Occipital lobe (tissue), 2 donors: ENCODE data around the gene MKLN1. TPM values are rescaled to one million over a fixed set of nuclear protein-coding genes. Genes with fewer than 3 reads are reported as not detected.
"Not testable (repeated sequence)": the region's sequence is repeated elsewhere in the genome, so short reads cannot be mapped to it uniquely, and the experiment has no call there.

Experiments used
- DNase-seq: peaks from one replicate; lab custom pipeline; 2025; lab: John Stamatoyannopoulos, UW
- total RNA-seq: library from RNA; depleted of rRNA; stranded (reverse); fragments of >200 nt; gene quantifications from one replicate; pipeline ENCODE4 v1.2.3, GENCODE V29; 2014

Gene MKLN1
- total RNA-seq, 1 donor from 2014 or later = 64.7 TPM

GRCh38 chr7:131400681-131401176 lies 73.1 kb downstream of the MKLN1 start:
- DNase-seq = no peak

- DNase-seq = no peak
Measured at GRCh38 chr7:131401194-131401593, 73.5 kb downstream of the MKLN1 start.

DNA sequence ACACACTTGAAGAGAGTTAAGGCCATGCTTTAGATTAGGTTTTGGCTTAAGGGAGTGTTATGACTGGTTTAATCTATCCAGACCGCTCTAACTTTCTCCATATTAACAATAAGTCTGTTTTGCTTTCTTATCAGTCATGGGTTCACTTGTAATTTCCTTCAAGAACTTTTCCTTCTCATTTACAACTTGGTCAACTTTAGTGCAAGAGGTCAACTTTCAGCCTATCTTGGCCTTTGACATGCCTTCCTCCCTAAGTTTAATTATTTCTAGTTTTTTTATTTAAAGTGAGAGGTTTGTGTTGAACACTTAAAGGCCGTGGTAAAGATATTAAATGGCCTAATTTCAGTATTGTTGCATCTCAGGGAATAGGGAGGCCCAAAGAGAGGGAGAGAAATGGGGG lies 75.6 kb downstream of the MKLN1 start:
- no peak for DNase-seq

DNA sequence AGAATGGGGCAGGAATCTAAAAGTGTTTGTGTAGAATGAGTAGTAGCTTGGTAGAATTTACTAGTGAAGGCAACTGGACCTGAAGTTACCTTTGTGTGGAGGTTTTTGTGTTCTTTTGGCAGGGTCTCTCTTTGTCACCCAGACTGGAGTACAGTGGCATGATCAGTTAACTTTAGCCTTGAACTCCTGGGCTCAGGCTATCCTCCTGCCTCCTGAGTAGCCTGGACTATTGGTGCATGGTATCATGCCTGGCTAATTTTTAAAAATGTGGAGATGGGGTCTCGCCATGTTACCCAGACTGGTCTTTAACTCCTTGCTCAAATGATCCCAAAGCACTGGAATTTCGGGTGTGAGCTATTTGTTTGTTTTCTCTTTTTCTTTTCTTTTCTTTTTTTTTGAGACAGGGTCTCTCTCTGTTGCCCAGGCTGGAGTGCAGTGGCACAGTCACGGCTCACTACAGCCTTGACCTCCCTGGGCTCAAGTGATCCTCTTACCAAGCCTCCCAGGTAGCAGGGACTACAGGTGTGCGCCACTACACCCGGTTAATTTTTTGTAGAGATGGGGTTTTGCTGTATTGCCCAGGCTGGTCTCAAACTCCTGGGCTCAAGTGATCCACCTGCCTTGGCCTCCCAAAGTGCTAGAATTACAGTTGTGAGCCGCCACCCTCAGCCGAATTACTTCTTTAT lies 76.7 kb downstream of the MKLN1 start:
- no peak for DNase-seq

- no peak for DNase-seq
Measured at GRCh38 chr7:131409129-131409766, 81.6 kb downstream of the MKLN1 start.

DNA sequence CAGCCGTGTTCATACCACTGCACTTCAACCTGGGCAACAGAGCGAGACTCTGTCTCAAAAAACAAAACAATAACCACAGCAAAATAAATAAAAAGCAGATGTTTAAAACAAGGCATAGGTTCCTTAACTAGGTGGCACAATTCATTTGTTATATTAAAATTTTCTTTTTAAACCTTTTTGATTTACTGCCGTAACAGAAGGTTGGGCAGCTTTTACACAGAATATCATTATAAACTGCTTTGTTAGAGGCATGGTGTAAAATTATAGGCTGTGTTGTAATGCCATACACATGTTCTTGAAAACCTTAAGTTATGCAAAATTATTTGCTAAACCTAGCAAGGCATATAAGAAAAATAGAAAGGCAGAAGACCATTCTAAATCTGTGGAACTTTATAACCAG lies 84.4 kb downstream of the MKLN1 start:
- DNase-seq = no peak

GRCh38 chr7:131413711-131414110 lies 86.0 kb downstream of the MKLN1 start:
- DNase-seq = no peak

GRCh38 chr7:131424219-131424822 lies 96.6 kb downstream of the MKLN1 start:
- no peak for DNase-seq

DNA sequence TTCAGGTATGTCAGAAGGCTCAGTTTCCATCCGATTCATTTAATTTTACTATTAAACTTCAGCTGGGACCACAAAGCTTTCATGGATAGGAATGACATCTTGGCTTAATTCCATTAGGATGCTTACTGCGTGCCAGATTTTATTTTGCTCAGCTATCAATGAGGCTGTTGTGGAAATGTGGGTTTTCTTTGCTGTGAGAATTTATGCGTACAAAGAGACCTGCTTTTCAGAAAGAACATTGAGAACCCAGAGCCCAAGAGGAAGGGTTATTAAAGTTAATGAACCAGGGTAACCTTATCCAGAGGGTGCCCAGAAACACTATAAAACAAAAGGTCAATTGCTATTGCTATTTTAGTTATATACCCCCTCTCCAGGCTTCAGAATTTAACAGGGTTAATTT lies 98.3 kb downstream of the MKLN1 start:
- DNase-seq = no peak

DNA sequence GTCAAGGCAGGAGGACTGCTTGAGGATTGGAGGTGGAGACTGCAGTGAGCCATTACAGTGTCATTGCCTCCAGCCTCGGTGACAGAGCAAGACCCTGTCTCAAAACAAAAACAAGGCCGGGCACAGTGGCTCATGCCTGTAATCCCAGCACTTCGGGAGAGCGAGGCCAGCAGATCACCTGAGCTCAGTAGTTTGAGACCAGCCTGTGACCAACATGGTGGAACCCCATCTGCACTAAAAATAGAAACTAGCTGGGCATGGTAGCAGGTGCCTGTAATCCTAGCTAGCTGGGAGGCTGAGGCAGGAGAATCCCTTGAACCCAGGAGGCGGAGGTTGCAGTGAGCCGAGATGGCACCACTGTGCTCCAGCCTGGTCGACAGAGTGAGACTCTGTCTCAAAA lies 103.2 kb downstream of the MKLN1 start:
- not testable (repeated sequence) for DNase-seq

DNA sequence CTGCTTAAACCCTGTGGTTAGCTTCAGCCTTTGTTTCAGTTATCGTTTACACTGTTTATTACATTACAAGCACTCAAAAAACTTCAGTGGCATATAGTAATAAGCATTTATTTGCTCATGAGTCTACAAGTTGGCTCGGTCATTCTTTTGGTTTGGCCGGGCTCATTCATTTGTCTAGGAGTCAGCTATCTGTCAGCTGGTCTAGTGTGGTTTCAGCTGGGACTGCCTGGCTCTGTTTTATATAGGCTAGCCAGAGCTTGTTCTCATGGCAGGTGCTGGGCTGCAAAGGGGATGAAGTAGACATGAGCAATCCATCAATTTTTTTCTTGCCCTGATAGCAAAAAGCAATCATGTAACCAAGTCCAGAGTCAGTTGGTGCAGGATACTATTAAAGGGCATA lies 103.6 kb downstream of the MKLN1 start:
- peak; percentile 44 for DNase-seq

DNA sequence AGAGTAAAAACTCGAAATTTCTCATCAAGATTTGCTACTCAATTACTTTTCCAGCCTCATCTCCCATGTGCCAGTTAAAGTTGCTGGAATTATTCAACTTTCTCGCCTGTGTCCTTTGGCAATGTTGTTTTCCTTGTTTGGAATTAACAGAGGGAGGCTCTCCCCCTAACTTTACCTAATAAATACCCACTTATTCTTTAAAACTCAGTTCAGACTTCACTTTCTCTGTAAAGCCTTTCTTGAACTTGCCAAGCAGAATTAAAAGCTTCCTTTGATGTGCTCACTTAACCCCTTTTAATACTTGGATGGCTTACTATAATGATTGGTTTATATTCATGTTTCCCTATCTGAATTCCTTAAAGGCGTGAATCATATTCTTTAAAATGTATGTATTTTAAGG lies 104.1 kb downstream of the MKLN1 start:
- no peak for DNase-seq

GRCh38 chr7:131436384-131436783 lies 108.7 kb downstream of the MKLN1 start:
- no peak for DNase-seq

DNA sequence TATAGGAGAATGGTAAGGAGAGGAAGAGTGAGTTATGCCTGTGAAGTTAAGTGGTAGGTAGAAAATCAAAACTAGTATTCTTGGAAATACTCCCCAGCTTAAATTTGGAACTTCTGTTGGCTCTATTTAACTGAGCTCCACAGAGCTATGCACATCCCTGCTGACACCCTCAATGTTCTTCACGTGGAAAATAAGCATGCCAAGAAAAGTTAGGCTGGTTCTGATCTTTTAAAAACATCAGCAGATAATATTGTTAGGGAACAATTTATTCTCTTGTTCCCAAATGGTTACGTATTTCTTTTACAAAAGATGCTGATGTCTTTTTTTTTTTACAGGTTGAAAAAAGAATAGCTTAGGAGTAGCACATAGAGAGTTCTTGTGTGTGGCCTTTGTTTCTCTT lies 111.3 kb downstream of the MKLN1 start:
- DNase-seq = no peak

GRCh38 chr7:131443496-131443895 lies 115.8 kb downstream of the MKLN1 start:
- DNase-seq = no peak

GRCh38 chr7:131444683-131445082 lies 117.0 kb downstream of the MKLN1 start:
- no peak for DNase-seq

DNA sequence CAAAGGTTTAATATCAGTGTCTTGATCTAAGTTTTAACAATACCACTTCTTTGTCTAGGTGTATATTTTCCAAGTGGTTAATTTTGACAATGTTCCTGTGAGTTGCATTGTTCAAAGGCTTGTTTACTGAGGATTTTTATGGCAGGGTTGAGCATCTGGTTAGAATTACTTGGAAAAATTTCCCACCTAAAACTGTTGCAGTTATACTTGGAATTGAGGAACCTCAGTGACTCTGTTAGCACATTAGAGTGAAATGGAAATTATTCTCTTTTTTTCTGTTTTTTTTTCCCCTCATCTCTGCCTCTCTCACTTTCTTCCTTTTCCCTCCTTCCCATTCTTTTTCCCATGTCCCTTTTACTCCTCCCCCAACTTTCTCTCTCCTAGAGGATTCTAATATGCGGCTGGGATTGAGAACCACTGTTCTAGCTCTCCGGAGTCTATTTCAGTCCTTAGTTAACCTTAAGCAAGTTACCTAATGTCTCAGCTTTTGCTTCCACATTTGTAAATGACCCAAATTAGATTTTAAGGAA lies 121.8 kb downstream of the MKLN1 start:
- no peak for DNase-seq

- DNase-seq = no peak
Measured at GRCh38 chr7:131454498-131454897, 126.8 kb downstream of the MKLN1 start.

DNA sequence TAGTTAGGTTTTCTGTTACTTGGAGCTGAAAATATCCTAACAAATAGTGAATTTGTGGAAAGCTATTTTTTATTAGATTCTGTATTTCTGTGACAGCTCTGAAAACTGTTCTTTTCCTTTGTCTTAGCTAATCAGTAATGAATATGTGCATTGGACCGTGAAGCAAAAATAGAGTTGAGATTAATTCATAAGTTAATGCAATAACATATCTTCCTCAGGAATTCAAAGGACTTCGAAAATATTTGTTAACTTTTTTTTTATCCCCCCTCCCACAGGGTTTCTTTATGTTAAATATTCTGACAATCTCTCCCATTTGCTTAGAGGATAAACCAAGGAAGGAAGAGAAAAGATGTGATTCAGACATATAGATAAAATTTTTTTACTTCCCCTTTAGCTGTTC lies 127.3 kb downstream of the MKLN1 start:
- DNase-seq = no peak

GRCh38 chr7:131455546-131455945 lies 127.9 kb downstream of the MKLN1 start:
- no peak for DNase-seq

DNA sequence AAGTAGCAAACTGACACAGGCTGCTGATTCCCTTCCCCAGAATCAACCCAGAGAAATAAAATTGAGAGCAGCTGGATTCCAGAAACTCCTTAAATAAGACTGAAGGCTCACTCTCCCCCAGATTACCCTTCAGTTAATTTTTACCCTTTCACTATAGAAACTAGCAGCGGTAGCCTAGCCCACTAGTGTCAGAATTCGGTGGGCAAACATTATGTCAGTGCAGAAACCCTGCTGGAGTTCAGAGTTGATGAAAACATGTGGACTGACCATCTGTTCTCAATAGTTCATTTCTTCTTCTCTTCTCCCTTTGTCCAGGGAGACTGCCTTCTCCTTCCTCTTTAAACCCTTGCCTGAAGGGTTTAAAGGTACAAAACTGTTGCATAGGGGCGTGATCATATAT lies 128.7 kb downstream of the MKLN1 start:
- no peak for DNase-seq

DNA sequence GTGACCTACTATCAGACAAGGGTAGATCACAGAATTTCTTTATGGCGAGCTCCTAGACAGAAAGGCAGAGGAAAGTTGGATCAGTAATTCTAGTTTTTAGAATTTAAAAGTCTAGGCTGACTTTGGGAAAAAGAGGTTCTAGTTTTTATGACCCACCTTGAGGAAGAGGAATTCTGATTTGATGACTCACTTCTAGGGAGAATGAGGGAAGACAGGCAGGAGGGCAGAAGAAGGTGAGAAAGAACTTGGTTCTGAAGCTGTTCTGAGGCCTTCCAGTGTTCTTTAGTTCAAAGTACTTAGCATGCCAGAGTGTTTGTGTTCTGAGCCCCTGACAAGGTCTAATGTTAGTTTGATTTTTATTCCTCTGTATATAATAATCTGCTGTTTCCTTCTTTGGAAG lies 131.6 kb downstream of the MKLN1 start:
- no peak for DNase-seq

DNA sequence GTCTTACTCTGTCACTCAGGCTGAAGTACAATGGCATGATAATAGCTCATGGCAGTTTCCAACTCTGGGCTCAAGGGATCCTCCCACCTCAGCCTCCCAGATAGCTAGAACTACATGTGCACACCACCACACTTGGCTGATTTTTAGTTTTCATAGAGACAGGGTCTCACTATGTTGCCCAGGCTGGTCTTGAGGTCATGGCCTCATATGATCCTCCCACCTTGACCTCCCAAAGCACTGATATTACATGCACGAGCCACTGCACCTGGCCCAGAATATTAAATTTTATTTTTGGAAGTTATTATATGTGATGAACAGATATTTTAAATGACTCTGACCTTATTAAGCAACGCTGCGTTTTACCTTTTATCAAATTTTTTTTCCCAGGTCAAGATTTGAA lies 134.4 kb downstream of the MKLN1 start:
- DNase-seq = no peak
